ENCODE measurements around the gene EPN1.

- TF ChIP-seq EZH2 (IDR thresholded peaks at IDR 0.05; ENCODE audit: insufficient read depth, poor library complexity, severe bottlenecking) (no peak), EZH2phosphoT487 (IDR thresholded peaks at IDR 0.05; ENCODE audit: insufficient read depth, low read depth) (no peak)
Observed at GRCh38 chr19:55654868-55655647, 20.0 kb upstream of the EPN1 start, which contains the start of gene U2AF2.

All from GM23248 (cell line).